Stimulated activated CD4-positive, alpha-beta T cell treated with anti-CD3 and anti-CD28 coated beads, Interleukin-4, amount 100 ng/mL, for 1 hour (primary cell): ENCODE measurements around the gene BPGM.
"Not testable (repeated sequence)": the region's sequence is repeated elsewhere in the genome, so short reads cannot be mapped to it uniquely, and the experiment has no call there.

Experiments
- DNase-seq: peaks from one replicate; pipeline ENCODE4 v3.0.0-alpha.2; 2020

The BPGM gene

GRCh38 chr7:134632937-134633540, 13.6 kb upstream of the BPGM start:
- no peak for DNase-seq

- DNase-seq: no peak
Measured at GRCh38 chr7:134636008-134636449, 10.6 kb upstream of the BPGM start.

GRCh38 chr7:134637441-134637840, 9.2 kb upstream of the BPGM start:
- DNase-seq: no peak

- DNase-seq: no peak
Measured at GRCh38 chr7:134637934-134638719, 8.5 kb upstream of the BPGM start.

GRCh38 chr7:134639061-134639460, 7.6 kb upstream of the BPGM start:
- DNase-seq: no peak

- no peak for DNase-seq
Measured at GRCh38 chr7:134639683-134640279, 6.9 kb upstream of the BPGM start.

GRCh38 chr7:134640842-134641715, 5.6 kb upstream of the BPGM start:
- DNase-seq: no peak

- not testable (repeated sequence) for DNase-seq
Measured at GRCh38 chr7:134641981-134642380, 4.7 kb upstream of the BPGM start.

GRCh38 chr7:134643131-134643530, 3.5 kb upstream of the BPGM start:
- no peak for DNase-seq

- DNase-seq: no peak
Measured at GRCh38 chr7:134645478-134645877, 1.2 kb upstream of the BPGM start.

- no peak for DNase-seq
Measured at GRCh38 chr7:134645935-134646334, 718 bp upstream of the BPGM start.

GRCh38 chr7:134648456-134648855, 1.8 kb downstream of the BPGM start:
- DNase-seq: no peak

- DNase-seq: no peak
Measured at GRCh38 chr7:134649226-134649775, 2.6 kb downstream of the BPGM start.

- DNase-seq: no peak
Measured at GRCh38 chr7:134651991-134652390, 5.3 kb downstream of the BPGM start.

- no peak for DNase-seq
Measured at GRCh38 chr7:134654104-134654775, 7.6 kb downstream of the BPGM start.

GRCh38 chr7:134657526-134657925, 10.9 kb downstream of the BPGM start:
- DNase-seq: no peak

- no peak for DNase-seq
Measured at GRCh38 chr7:134660242-134660785, 13.7 kb downstream of the BPGM start.

GRCh38 chr7:134660961-134661376, 14.3 kb downstream of the BPGM start:
- no peak for DNase-seq

- no peak for DNase-seq
Measured at GRCh38 chr7:134662166-134662870, 15.7 kb downstream of the BPGM start.

- DNase-seq: no peak
Measured at GRCh38 chr7:134662871-134663205, 16.2 kb downstream of the BPGM start.

GRCh38 chr7:134665045-134665444, 18.4 kb downstream of the BPGM start:
- not testable (repeated sequence) for DNase-seq
